T-helper 1 cell treated with Interleukin-12 subunit alpha and Interleukin-12 subunit beta and Interleukin-4 antibody, amounts not matched to agents 30 ng/mL and 1 ng/mL, for 36 hours (primary cell): ENCODE results near the gene KLF6. TPM values are rescaled to one million over a fixed set of nuclear protein-coding genes. Genes with fewer than 3 reads are reported as not detected.

Experiments
- intact Hi-C: fragments of 100-400 bp; cut with micrococcal nuclease; formaldehyde crosslinking; loops from one replicate; pipeline ENCODE4 v1.15.1; 2024
- total RNA-seq: library from RNA; stranded (reverse); gene quantifications from 2 replicates; pipeline ENCODE4 v1.2.3, GENCODE V29; 2022

KLF6 gene
- total RNA-seq, 1 donor from 2014 or later, result 177 TPM

DNA sequence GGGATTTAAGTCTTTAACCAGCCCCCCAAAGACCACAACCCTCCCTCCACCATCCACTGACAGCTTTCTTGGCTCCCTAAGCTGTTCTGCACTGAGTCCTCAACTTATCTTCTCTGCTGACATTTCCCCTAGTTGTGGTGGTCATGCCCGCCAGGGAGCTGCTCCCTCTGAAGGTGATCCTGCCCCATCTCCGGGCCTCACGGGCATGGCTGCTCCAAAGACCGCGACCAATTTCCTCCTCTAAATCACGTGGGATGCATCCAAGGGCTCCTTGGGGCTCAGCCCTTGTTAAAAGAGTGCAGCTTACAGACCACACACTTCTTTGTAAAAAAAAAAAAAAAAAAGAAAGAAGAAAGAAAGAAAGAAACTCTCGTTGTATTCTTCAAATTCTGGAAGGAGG lies 27.1 kb upstream of the KLF6 start:
- intact Hi-C loops, result no loop called here

DNA sequence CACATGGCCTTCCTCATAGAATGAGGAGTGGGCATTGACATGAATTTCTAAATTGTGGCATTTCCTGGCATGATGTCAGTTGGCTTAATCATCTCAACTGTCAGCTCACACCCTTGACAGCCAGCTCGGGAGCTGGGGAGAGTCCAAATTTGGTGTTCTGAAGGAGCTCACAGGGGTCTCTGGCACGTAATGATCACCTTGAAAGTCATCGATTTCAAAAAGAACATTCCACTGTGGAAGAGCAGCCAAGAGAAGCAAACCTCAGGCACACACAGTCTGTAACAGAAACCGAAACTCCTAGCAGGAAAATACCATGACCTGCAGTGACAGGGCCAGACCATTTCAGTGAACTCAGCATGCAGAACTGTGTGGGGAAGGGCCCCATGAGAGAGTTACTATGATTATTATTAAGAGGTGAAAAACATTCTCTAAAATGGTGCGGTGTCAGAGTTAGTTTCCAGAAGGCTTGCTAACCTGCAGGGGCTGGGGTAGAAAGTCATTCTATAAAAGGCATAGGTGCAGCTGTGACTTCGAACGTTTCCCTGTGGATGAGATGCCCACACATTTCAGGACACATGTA lies 26.4 kb upstream of the KLF6 start:
- intact Hi-C loops, result loop anchor here (1.0 to 2.0 kb wide), 6 partner anchors 17 to 845 kb away; no protein-coding TSS in a partner anchor

DNA sequence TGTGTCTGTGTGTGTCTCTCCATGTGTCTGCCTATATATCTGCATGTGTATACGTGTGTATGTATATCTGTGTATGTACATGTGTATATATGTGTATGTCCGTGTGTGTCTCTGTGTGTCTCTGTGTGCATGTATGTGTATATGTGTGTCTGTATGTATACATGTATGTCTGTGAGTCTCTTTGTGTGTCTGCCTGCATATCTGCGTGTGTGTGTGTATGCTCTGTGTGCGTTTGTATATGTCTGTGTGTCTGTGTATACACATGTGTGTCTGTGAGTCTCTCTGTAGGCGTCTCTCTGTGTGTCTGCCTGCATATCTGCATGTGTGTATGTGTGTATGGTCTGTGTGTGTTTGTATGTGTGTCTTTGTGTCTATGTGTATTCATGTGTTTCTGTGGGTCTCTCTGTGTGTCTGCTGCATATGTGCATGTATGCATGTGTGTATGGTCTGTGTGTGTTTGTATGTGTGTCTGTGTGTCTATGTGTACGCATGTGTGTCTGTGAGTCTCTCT lies 23.7 kb upstream of the KLF6 start:
- intact Hi-C loops, result loop anchor here (5.0 kb wide), 1 partner anchor 374 kb away; no protein-coding TSS in a partner anchor

DNA sequence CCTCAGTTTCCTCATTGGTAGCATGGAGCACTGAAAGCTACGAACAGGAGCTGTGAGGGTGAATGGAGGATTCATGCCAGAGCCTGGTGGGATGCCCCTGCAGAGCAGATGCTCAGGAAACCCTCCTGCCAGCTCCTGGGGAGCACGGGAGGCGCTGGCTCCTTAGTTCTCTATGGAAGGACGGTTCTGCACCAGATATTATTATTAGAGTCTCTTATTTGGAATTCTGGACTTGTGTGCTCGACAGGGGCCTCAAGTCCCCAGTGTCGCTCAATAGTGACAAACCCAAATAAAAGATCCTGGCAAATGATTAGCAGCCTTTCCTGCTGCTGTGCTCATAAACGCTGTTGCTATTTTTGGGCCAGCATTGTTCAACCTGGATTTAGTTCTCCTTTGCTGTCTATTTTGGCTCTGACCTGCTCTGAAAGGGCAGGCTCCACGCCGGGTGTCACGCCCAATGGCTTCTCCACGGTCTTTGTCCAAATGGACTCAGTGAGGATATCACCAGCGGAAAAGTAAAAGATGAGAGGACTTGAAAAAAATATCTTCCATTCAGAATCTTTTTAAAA lies 23.0 kb upstream of the KLF6 start:
- intact Hi-C loops, result loop anchor here (5.0 kb wide), 1 partner anchor 374 kb away; no protein-coding TSS in a partner anchor

DNA sequence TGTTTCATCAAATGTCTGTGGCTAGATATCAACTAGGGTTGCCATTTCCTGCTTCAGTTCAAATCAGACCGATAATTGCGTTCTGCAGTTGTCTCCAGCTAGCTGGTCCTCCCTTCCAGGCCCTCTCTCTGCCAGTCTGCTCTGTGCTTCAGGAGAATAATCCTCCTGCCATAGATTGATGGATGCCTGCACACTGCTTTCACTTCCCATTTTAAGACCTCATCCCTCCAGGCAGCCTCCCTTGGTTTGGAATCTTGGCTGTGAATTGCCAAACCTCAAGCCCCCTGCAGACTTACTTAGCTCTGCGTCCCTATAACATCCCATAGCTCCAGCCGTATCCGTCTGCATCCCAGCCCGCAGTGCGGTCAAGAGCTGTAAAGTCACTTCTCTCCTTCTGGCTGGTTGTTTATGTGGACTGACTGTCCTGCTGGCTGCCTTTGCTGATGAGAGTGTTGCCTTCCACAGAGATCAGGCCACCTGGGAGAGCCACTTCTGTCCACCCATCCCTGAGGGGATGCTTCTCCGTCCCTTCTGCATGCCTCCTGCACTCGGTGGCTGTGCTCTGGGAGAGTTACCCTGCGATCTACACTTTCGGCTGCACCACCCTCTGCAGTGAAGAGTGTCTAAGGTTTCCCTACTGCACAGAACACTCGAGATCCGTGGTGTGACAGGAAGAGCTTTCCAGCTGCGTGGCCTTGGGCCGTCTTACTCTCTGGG lies 22.4 kb upstream of the KLF6 start:
- intact Hi-C loops, result loop anchor here (5.0 kb wide), 1 partner anchor 375 kb away; no protein-coding TSS in a partner anchor

DNA sequence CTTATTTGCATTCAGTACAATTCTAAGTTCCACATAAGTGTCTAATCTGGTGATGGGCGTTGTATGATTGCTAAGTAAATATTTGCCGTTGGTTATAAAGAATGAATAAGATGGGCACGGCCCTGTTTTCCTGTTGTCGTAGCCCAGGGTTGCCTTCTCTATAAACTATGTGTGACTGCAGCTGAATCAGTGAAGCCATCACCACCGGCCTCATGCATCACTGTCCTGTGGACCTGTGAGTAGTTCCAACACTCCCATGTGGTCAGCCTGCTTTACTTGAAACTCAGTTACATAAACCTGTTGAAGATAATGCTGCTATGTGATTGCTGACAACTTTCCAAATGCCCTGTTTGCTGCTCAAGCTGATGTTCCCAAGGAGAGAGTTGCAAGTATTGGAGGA lies 21.6 kb upstream of the KLF6 start:
- intact Hi-C loops, result loop anchor here (5.0 kb wide), 1 partner anchor 376 kb away; no protein-coding TSS in a partner anchor

DNA sequence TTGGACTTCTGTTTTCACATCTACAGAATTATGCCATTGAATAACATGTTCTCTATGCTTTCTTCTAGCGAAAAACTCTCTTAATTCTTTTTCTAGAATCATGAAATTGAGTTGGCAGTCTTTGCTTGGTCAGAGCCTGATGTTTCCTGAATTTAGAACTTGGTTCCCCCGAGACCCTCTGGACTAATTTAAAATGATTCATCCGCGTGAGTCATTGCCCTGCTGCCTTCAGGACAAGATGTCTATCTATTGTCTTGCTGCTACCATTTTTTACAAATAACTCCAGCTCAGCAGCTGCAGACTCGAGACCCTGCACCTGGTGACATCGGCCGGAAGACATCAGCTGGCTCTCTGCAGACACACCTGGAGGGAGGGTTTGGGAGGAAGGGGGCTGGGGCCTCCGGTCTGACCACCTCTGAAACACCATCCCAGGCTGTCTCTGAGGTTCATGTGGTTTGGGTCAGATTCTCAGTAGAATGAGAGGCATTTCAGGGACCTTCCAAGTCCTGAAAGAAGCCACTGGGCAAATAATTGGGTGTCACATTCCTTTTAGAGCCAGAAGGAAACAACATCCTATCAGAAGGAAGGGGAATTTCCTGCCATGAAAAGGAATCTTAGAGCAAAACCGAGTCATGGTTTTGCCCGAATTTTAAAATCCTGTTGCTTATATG lies 20.9 kb upstream of the KLF6 start:
- intact Hi-C loops, result loop anchor here (1.0 to 5.0 kb wide), 11 partner anchors 21 to 376 kb away; partner anchors contain the start of gene KLF6

DNA sequence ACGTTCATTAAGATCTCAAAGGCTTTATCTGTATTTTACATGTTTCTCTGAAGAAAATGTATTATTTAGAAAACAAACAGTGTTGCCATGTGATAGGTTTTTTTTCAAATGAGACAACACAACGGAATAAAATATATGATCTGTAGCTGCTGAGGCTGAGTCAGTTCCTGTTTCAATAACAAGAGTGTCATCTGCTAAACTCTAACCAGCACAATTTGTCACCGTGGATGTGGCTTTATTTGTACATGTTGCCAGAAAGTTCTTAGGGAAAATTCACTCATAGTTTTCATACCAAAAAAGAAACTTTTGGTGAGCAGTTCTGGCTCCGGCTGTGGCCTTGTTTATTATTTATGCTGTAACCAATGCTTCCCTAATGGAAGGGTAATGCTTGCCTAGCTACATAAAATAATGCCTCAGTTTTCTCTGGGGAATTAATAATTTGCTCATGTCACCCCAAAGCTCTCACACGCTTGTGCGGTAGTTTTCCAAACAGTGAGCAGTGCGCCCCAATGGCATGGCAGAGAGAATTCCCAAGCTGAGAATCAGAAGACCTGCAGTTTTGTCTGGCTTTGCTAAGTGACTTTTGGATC lies 20.3 kb upstream of the KLF6 start:
- intact Hi-C loops, result loop anchor here (1.0 to 5.0 kb wide), 11 partner anchors 20 to 377 kb away; partner anchors contain the start of gene KLF6

DNA sequence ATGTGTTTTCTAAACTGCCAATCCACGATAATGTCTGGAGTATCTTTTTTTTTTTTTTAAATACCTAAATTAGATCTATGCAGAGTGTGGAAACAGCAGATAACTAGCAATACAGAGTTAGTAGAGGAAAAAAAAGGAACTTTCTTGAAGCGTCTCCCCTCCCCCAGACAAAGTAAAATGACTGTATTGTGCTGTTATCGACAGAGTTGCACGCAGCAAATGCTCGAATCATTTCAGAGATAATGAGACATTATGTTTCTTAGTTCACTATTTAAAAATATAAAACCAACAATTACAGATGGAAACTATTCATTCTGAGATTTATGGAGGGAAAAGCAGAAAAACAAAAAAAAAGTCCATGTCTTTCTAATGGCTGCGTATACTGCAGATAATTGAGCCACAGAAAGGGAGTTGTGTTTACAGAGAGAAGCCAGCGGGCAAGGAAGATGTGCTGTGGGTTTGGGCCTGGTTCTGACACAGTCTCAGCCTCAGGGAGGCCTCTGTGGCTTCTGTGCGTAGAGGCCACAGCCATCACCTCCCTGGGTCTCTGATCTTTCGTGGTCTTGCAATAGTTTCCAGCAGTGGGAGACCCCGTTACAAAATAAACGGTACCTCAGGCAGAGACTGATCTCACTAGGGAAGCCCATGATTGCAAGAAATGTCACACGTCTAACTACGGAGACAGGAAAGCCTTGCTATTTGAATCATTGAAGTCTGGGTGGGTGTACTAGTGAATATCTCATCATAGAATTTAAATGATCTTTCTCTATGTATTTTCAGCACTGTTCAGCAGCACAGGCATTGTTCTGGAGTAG lies 19.1 kb upstream of the KLF6 start:
- intact Hi-C loops, result no loop called here

DNA sequence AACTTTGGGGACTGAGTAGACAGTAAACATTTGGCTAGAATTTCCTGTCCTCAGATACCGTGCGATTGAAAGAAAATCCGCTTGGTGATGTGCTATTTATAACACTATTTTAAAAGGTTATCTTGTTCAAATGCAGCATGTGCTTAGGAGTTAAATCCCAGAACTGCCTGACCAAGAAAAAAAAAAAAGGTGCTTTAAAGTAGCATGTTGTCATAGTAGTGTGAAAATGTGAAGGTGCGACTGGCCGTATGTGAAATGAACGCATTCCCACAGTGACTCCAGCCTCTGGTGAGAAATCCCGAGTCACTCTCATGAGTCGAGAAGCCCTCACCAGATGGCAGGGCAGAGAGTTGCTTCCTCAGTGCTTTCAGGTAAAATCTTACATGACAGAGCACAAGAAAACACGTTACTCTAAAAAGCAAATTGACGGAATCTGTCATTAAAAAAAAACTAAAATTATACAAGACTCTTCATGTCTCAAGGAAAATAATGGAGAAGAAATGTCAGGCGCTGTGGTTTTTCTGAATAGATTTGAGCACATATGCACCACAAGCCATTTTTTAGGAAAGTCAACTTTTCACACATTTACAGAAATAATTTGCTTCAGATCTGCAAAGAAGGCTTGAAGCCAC lies 18.4 kb upstream of the KLF6 start:
- intact Hi-C loops, result no loop called here

DNA sequence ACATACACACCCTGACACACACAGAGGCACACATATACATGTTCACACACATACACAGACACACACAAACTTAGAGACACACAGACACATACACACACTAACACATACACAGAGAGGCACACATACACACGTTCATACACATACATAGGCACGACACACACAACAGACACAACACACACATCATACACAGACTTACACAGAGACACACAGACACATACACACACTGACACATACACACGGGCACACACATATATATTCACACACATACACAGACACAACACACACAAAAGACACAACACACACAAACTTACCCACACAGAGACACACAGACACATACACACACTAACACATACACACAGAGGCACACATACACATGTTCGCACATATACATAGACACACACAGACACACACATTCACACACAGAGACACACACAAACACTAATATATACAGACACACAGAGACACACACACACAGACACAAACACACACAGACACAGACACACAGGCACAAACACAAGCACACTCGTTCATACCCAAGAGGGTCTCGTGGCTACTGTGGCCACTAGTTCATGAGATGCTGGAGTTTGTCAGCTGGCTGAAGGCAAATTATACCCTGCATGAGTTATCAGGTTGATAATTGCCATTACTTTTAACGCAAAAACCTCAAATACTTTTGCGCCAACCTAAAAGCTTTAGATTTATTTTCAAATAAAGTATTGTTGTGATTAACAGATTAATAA lies 17.7 kb upstream of the KLF6 start:
- intact Hi-C loops, result no loop called here

DNA sequence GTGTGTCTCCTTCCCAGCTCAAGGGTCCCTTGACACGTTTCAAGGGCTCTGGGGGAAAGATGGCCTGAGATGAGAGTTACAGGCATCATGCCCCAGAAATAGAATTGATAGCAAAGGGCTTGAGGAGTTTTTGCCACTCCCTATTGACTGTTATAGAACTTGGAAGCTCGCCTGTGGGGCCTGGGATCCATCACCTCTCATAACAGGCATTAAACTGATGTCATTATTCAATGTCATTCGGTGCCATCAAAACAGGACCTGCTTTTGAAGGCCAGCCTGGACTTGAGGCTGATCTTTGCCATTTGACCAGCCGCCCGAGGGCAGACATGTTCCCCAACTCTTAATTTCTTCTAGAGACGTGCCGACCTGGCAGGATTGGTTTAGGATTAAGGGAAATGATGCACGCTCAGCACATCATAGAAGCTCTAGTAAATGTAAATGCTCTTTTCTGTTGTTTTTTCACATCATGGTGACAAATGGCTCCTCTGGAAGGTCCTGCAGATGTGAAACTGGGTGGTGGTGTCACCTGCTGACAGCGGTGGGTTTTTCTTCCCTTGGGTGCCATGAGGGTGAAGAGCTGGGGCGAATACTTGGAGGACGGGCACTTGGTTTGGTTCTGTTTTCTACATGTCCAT lies 16.7 kb upstream of the KLF6 start:
- intact Hi-C loops, result no loop called here

DNA sequence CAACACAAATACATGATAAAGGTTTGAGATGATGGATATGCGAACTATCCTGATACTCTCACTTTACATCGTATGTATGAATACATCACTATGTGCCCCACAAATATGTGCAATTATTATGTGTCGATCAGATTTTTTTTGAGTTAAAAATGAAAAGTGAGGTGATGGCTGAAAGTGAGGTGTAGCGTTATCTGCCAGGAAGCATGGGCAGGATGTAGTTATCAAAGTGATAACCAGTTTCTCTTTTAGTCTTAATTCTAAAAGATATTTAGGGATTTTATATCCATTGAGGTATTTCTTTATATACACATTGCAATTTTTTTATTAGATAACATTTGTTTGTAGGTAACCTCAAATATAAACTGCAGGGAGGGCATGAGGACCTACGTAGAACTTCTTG lies 15.6 kb upstream of the KLF6 start:
- intact Hi-C loops, result no loop called here

DNA sequence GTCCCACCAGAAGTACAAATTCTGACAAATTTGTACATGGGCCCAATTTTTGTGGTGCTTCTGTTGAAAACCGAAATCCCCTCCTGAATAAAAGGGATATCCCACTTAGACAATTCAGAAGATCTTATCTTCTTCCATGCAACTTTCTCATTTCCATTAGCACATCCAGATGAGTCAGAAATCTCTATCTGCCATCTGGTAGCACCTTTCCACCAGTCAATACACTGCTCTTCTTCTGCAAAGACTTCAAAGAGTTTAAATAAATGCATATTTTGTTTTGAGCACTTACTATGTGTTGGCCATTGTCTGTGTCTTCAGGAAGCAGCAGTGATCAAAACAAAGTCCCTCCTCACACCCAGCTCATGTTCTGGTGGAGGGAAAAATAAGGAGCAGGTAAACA lies 12.7 kb upstream of the KLF6 start:
- intact Hi-C loops, result no loop called here

DNA sequence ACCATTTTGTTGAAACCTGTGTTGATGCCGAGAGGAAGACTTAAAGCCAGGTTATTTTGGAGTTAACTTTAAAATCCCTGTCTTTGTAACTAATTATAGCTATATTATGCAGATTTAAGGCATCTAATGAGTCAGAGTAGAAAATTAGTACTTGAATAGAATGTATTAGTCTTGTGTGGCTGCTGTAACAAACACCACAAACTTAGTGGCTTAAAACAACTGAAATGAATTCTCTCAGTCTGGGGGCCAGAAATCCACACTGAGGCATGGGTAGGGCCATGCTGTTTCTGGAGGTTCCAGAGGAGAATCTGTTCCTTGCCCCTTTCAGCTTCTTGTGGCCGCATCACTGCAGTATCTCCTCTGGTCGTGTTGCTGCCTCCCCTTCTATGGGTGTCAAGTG lies 8.5 kb upstream of the KLF6 start:
- intact Hi-C loops, result no loop called here

DNA sequence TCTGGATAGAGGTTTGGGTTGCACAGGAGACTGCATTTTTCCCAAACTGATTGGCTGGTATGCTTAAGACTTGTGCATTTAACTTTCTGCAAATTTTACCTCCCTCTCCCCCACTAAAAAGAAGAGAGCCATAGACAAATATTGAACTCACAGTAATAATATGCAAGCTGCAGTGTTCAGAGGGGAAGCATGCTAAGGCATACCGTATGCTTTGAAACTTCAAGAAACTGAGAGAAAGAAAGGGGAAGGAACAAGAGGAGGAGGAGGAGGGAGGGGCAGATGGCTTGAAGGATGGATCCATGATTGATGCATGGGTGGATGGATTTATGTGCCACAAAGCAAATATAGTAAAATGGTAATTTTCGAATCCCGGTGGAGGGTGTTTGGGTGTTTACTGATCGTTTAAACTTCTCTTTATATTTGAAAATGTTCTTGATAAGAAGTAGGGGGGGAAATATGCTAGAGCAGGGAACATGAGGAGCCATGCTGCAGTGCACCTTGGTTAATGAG lies 7.8 kb upstream of the KLF6 start:
- intact Hi-C loops, result no loop called here

DNA sequence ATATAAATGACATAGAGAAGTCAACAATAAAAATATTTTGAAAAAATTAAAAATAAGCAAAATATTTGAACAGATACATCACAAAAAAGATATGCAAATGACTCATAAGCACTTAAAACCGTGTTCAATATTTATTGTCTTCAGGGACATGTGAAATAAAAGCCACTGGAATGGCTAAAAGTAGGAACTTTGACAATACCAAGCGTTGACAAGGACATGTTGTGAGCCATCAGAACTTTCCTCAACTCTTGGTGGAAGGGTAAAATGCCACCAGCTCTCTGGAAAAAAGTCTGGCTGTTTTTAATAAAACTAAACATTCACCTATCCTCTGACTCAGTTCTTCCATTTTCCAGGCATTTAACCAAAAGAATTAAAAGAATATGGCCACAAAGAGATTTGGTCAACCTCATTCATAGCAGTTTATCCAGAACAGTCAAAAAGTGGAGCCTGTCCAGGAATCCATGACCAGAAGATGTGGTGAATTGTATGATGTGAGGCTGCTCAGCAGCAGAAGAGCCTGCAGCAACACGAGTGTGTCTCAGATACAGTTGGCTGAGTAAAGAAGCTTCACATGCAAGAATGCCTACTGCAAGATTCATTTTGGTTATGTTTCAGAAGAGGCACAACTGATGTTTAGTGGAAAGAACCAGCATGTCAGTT lies 7.1 kb upstream of the KLF6 start:
- intact Hi-C loops, result no loop called here

DNA sequence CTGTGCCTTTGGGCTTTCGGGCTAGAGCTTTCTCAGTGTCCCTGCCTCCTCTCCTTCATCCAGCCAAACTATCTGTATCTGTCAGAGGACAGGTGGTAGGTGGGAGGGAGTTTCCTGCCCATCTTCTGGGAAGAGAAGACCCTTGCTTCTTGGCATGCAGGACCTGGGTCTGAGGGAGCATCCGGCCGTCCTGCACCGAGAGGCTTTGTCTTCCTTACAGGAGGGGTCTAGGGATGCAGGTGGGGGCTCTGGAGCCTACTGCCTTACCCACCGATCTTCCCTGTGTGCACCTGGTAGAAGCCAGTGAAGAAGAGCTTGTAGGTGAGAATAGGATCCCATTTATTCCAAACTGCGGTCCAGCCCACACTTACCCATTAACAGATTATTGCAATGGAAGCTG lies 5.8 kb upstream of the KLF6 start:
- intact Hi-C loops, result no loop called here
